B cell (primary cell): ENCODE data around the gene SBK2. TPM values are rescaled to one million over a fixed set of nuclear protein-coding genes. Genes with fewer than 3 reads are reported as not detected.
A peak's percentile ranks its signal among the peaks of the same experiment; 100 is the strongest.

Source experiments
- ATAC-seq: fragments of 200-7000 bp; cut with Tn5 transposase; one replicate; pipeline ENCODE4 v1.10.0; 2021; ENCODE audit warnings: low read depth, mild to moderate bottlenecking, moderate number of reproducible peaks, moderate library complexity
- CTCF ChIA-PET: fragments of 350-600 bp; sonication (Branson Sonifier 250); formaldehyde crosslinking; loops from one replicate; lab custom pipeline; 2021; ENCODE audit warnings: antibody characterized with exemption, inconsistent platforms; lab: Charles Lee
- POLR2A ChIA-PET: fragments of 350-600 bp; sonication (Branson Sonifier 250); formaldehyde crosslinking; loops from one replicate; lab custom pipeline; 2021; ENCODE audit warnings: antibody characterized with exemption; lab: Charles Lee
- DNase-seq: peaks from one replicate; pipeline ENCODE4 v3.0.0; 2013
- H2AFZ ChIP-seq: 2 replicates; pipeline ENCODE4 v1.6.1; 2012; ENCODE audit warnings: mild to moderate bottlenecking, low read depth, low read length; ENCODE audit not compliant: insufficient read depth, poor library complexity, severe bottlenecking
- H3K27ac ChIP-seq, 2 donors: 1 replicate in 1 of 2; 2 replicates in 1 of 2; pipeline ENCODE4 v1.5.1; 2012 to 2013; ENCODE audit warnings: low read length in 2 of 2, mild to moderate bottlenecking in 2 of 2, moderate library complexity in 1 of 2
- H3K27me3 ChIP-seq, 4 experiments: fragments of 200-600 bp in 1 of 4; sonication (generic) in 1 of 4; replicated peaks in 1 of 4; 1 replicate in 2 of 4; 2 replicates in 2 of 4; pipeline versions ENCODE4 v1.6.1 to v1.7.0; 2013 to 2016; ENCODE audit warnings: low read length in 3 of 4, mild to moderate bottlenecking in 2 of 4, mixed read lengths in 1 of 4, moderate library complexity in 1 of 4; ENCODE audit not compliant: insufficient read depth in 4 of 4, control insufficient read depth in 3 of 4; ENCODE audit errors: control extremely low read depth in 1 of 4
- H3K36me3 ChIP-seq, 2 experiments: replicated peaks in 1 of 2; 1 replicate in 1 of 2; 2 replicates in 1 of 2; pipeline versions ENCODE4 v1.6.1 to v1.7.1; 2013; ENCODE audit warnings: low read length in 1 of 2; ENCODE audit not compliant: insufficient read depth in 2 of 2, control insufficient read depth in 1 of 2; ENCODE audit errors: control extremely low read depth in 1 of 2, extremely low read depth in 1 of 2
- H3K4me1 ChIP-seq, 2 donors: fragments of 200-600 bp in 1 of 2; sonication (generic) in 1 of 2; 1 replicate in 1 of 2; 2 replicates in 1 of 2; pipeline versions ENCODE4 v1.5.1 to v1.6.1; 2013 to 2017; ENCODE audit warnings: low read length in 2 of 2; ENCODE audit not compliant: control insufficient read depth in 2 of 2, insufficient read depth in 2 of 2
- H3K4me2 ChIP-seq: replicated peaks from 2 replicates; pipeline ENCODE3; 2012; ENCODE audit warnings: mild to moderate bottlenecking, low read depth, low read length; ENCODE audit not compliant: poor library complexity, severe bottlenecking
- H3K4me3 ChIP-seq, 5 experiments: fragments of 200-600 bp in 1 of 5; sonication (generic) in 1 of 5; 1 replicate in 3 of 5; 2 replicates in 2 of 5; pipeline versions ENCODE4 v1.5.1 to v1.7.0; 2011 to 2016; ENCODE audit warnings: low read length in 4 of 5, mild to moderate bottlenecking in 4 of 5, low read depth in 2 of 5, control low read depth in 1 of 5, moderate library complexity in 1 of 5; ENCODE audit not compliant: insufficient read depth in 1 of 5; ENCODE audit errors: control extremely low read depth in 1 of 5, extremely low read depth in 1 of 5
- H3K79me2 ChIP-seq: fragments of 200-600 bp; sonication (generic); one replicate; pipeline ENCODE4 v1.6.0; 2016; ENCODE audit warnings: low read length; ENCODE audit not compliant: control insufficient read depth, insufficient read depth
- H3K9ac ChIP-seq: fragments of 200-600 bp; sonication (generic); 2 replicates; pipeline ENCODE4 v1.6.1; 2017; ENCODE audit warnings: mild to moderate bottlenecking, low read length, moderate library complexity
- H3K9me3 ChIP-seq, 3 donors: one replicate each; pipeline versions ENCODE4 v1.6.1 to v1.7.1; 2013; ENCODE audit warnings: low read length in 2 of 3; ENCODE audit not compliant: control insufficient read depth in 2 of 3, insufficient read depth in 1 of 3; ENCODE audit errors: control extremely low read depth in 1 of 3
- H4K20me1 ChIP-seq: 2 replicates; pipeline ENCODE4 v1.6.0; 2012; ENCODE audit warnings: mild to moderate bottlenecking, low read length; ENCODE audit not compliant: insufficient read depth, control insufficient read depth, poor library complexity, severe bottlenecking
- H3K27ac Mint-ChIP-seq: one replicate; pipeline ENCODE4 v1.8.0; 2021; ENCODE audit warnings: mixed read lengths
- H3K27me3 Mint-ChIP-seq: one replicate; pipeline ENCODE4 v1.8.0; 2021; ENCODE audit warnings: mixed read lengths
- H3K4me1 Mint-ChIP-seq: one replicate; pipeline ENCODE4 v1.8.0; 2021; ENCODE audit warnings: mixed read lengths
- H3K4me3 Mint-ChIP-seq: one replicate; pipeline ENCODE4 v1.8.0; 2021; ENCODE audit warnings: mixed read lengths
- H3K9me3 Mint-ChIP-seq: one replicate; pipeline ENCODE4 v1.8.0; 2022; ENCODE audit warnings: mixed read lengths; ENCODE audit not compliant: insufficient read depth
- CTCF ChIP-seq: fragments of 200-600 bp; IDR thresholded peaks from one replicate; pipeline ENCODE4 v1.8.0; 2022; ENCODE audit warnings: antibody characterized with exemption, mild to moderate bottlenecking
- EZH2 ChIP-seq: IDR thresholded peaks from 2 replicates; pipeline ENCODE4 v1.6.1; 2012; ENCODE audit warnings: borderline replicate concordance, low read depth, mild to moderate bottlenecking, moderate library complexity, low read length; ENCODE audit not compliant: insufficient read depth, poor library complexity, severe bottlenecking
- WGBS: methylation state at CpG from one replicate; pipeline ENCODE4 v1.1.5; 2013; ENCODE audit warnings: missing lambda C conversion rate; ENCODE audit not compliant: insufficient coverage; 5-methylcytosine and 5-hydroxymethylcytosine counted together
- intact Hi-C: fragments of 100-400 bp; cut with micrococcal nuclease; formaldehyde crosslinking; loops from one replicate; pipeline ENCODE4 v1.10.0; 2022
- polyA plus RNA-seq: library from polyadenylated mRNA; depleted of rRNA; stranded (reverse); fragments of >200 nt; gene quantifications from 2 replicates; pipeline ENCODE4 v1.2.3, GENCODE V29; 2012
- total RNA-seq, 2 donors: library from RNA; stranded (reverse); fragments of 120-200 nt in 1 of 2; gene quantifications; 1 replicate in 1 of 2; 2 replicates in 1 of 2; pipeline versions ENCODE4 v1.2.3 to v1.2.4, GENCODE V29; 2013 to 2022

Gene SBK2
- total and polyA plus RNA-seq, 2 donors (not counting 1 experiment from before 2014, with no cell fraction given) = not detected

DNA sequence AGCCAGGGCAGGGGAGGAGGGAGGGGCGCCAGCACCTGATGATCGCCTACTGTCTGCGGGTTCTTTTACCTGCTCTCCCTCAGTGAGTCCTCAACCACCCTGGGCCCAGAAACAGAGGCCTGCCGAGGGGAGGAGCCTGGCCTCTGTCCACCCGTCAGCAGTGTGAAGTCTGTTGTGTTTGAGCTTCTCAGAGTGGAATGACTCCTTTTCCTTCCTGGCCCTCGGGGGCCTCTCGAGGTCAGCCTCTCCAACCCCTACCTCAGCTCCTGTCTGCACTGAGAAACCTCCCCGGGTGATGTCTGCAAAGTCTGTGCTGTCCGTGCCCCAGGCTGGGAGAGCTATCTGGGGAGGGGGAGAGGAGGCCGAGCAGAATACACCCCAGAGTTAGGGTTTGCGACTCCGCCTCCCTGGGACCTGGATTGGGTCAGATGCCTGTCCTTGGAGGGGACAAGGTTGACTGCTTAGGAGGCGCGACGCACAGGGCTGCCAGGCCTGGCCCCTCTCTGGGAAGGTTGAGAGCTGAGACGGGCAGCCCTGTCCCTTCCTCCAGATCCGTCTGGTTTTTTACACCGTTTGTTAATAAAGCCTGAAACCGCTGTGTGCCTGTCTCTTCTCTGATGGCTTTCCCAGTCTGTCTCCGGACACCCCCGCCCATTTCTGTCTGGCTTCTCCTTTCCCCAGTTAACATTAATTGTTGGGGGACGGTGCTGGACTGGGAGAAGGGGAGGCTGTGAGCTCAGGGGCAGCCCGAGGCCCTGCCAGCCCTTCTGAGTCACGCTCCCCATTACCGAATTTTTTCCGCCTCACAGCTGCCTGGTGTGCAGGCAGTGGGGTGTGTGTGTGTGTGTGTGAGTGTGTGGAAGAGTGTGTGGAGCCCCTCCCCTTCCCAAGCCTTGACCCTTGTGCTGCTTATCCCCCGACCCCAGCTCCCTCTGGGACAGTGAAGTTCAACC lies 49.7 kb downstream of the SBK2 start:
- no peak overlapping the region for H3K4me3 ChIP-seq
- ChIA-PET CTCF (interaction anchor here (1.4 to 1.7 kb wide), 3 partner anchors 11 to 20 kb away, joined by 3 to 8 read pairs (median 7); partner anchors contain the start of gene ZNF628), POLR2A (interaction anchor here (0.6 to 1.5 kb wide), 3 partner anchors 11 to 148 kb away, joined by 3 to 4 read pairs (median 3); partner anchors contain the start of genes KMT5C and ZNF628)
- TF ChIP-seq EZH2 (no peak), CTCF (no peak)
- no peak overlapping the region for H3K4me2 ChIP-seq
- peaks cover 0 to 2% of the 10 kb centered on the region in 2 experiments for H3K36me3 ChIP-seq
- H3K4me3 Mint-ChIP-seq = peak overlapping the region; percentile 45
- intact Hi-C loops = no loop called here
- ATAC-seq (no peak), DNase-seq (peak; percentile 41)
- peaks cover 0 to 20% (median 0%) of the 10 kb centered on the region in 4 experiments for H3K27me3 ChIP-seq
- H3K9ac ChIP-seq = no peak overlapping the region
- 93% methylated on average over 13 of the region's 27 CpGs for WGBS
- peaks cover 11% of the 10 kb centered on the region for H3K4me1 Mint-ChIP-seq
- no peak overlapping the region for H3K27ac ChIP-seq
- no peaks in the 10 kb centered on the region for H3K79me2 ChIP-seq
- peaks cover 20% of the 10 kb centered on the region for H4K20me1 ChIP-seq
- peaks cover 10 to 22% of the 10 kb centered on the region in 2 donors for H3K4me1 ChIP-seq
- H3K27ac Mint-ChIP-seq = peak overlapping the region; percentile 61
- H3K27me3 Mint-ChIP-seq = peaks cover 8% of the 10 kb centered on the region
- no peaks in the 10 kb centered on the region for H3K9me3 ChIP-seq
- H3K9me3 Mint-ChIP-seq = no peaks in the 10 kb centered on the region
- no peak overlapping the region for H2AFZ ChIP-seq
